HS-5 (cell line): ENCODE measurements around the gene PPEF1.
"Not testable (repeated sequence)": the region's sequence is repeated elsewhere in the genome, so short reads cannot be mapped to it uniquely, and the experiment has no call there.

Source experiments
- DNase-seq: peaks from one replicate; pipeline ENCODE4 v3.0.0-alpha.2; 2012; ENCODE audit warnings: low read depth

Gene PPEF1

GRCh38 chrX:18793601-18794089 lies 86.2 kb downstream of the PPEF1 start:
- no peak for DNase-seq

- DNase-seq, result no peak
Observed at GRCh38 chrX:18797141-18797540, 89.7 kb downstream of the PPEF1 start.

GRCh38 chrX:18799911-18800310 lies 92.5 kb downstream of the PPEF1 start:
- DNase-seq, result no peak

- DNase-seq, result no peak
Observed at GRCh38 chrX:18809641-18810040, 102.2 kb downstream of the PPEF1 start.

GRCh38 chrX:18810416-18810815 lies 103.0 kb downstream of the PPEF1 start:
- no peak for DNase-seq

- no peak for DNase-seq
Observed at GRCh38 chrX:18825375-18825774, 117.9 kb downstream of the PPEF1 start.

- DNase-seq, result no peak
Observed at GRCh38 chrX:18828832-18829404, 121.5 kb downstream of the PPEF1 start.

GRCh38 chrX:18833071-18833731 lies 125.8 kb downstream of the PPEF1 start:
- DNase-seq, result no peak

GRCh38 chrX:18847901-18848300 lies 140.5 kb downstream of the PPEF1 start:
- not testable (repeated sequence) for DNase-seq

- DNase-seq, result no peak
Observed at GRCh38 chrX:18855919-18856644, 148.6 kb downstream of the PPEF1 start.

GRCh38 chrX:18856645-18856997 lies 149.2 kb downstream of the PPEF1 start:
- no peak for DNase-seq

GRCh38 chrX:18861511-18861910 lies 154.1 kb downstream of the PPEF1 start:
- no peak for DNase-seq

- DNase-seq, result no peak
Observed at GRCh38 chrX:18864390-18864920, 157.0 kb downstream of the PPEF1 start.

GRCh38 chrX:18871161-18871890 lies 163.9 kb downstream of the PPEF1 start:
- no peak for DNase-seq

- DNase-seq, result no peak
Observed at GRCh38 chrX:18871970-18872369, 164.5 kb downstream of the PPEF1 start.

- no peak for DNase-seq
Observed at GRCh38 chrX:18872621-18873020, 165.2 kb downstream of the PPEF1 start.

GRCh38 chrX:18873189-18873791 lies 165.8 kb downstream of the PPEF1 start:
- peak; percentile 37 for DNase-seq

GRCh38 chrX:18873836-18874235 lies 166.4 kb downstream of the PPEF1 start:
- DNase-seq, result no peak

- DNase-seq, result no peak
Observed at GRCh38 chrX:18874560-18875255, 167.3 kb downstream of the PPEF1 start.

GRCh38 chrX:18875256-18875878 lies 167.9 kb downstream of the PPEF1 start:
- no peak for DNase-seq

GRCh38 chrX:18877469-18877868 lies 170.0 kb downstream of the PPEF1 start:
- DNase-seq, result no peak
